H1 (cell line): ENCODE data around the gene SUCLG2. TPM values are rescaled to one million over a fixed set of nuclear protein-coding genes. Genes with fewer than 3 reads are reported as not detected.

ENCODE experiments used
- CTCF ChIA-PET: fragments of 300-600 bp; sonication (Branson Sonifier 250); formaldehyde crosslinking; loops from one replicate; lab custom pipeline; 2021; ENCODE audit not compliant: partially characterized antibody; lab: Charles Lee
- POLR2A ChIA-PET: fragments of 300-600 bp; sonication (Branson Sonifier 250); formaldehyde crosslinking; loops from one replicate; lab custom pipeline; 2021; ENCODE audit warnings: inconsistent platforms; ENCODE audit not compliant: partially characterized antibody; lab: Charles Lee
- DNase-seq, 2 experiments: peaks; one replicate each; pipeline versions ENCODE4 v3.0.0 to v3.0.0-alpha.2; 2010 to 2022; ENCODE audit warnings: low spot score in 2 of 2, low read depth in 1 of 2, mixed read lengths in 1 of 2
- FAIRE-seq: peaks from 2 replicates; lab custom pipeline; 2011; peaks lifted over from hg19 to GRCh38; lab: Jason Lieb, UNC
- H2AFZ ChIP-seq: 2 replicates; pipeline ENCODE4 v1.8.1; 2012; ENCODE audit warnings: low read length, inconsistent platforms
- H2AK5ac ChIP-seq: 2 replicates; pipeline ENCODE4 v1.6.1; 2013; ENCODE audit warnings: low read depth, low read length
- H2BK120ac ChIP-seq: replicated peaks from 2 replicates; pipeline ENCODE3; 2013; ENCODE audit warnings: low read depth, low read length, inconsistent platforms
- H2BK12ac ChIP-seq: 2 replicates; pipeline ENCODE4 v1.6.1; 2013; ENCODE audit warnings: low read depth, low read length
- H2BK15ac ChIP-seq: 2 replicates; pipeline ENCODE4 v1.6.1; 2013; ENCODE audit warnings: low read length
- H2BK20ac ChIP-seq: 2 replicates; pipeline ENCODE4 v1.6.1; 2013; ENCODE audit warnings: low read length
- H2BK5ac ChIP-seq: 2 replicates; pipeline ENCODE4 v1.6.1; 2013; ENCODE audit warnings: low read depth, low read length
- H3K14ac ChIP-seq: 2 replicates; pipeline ENCODE4 v1.6.1; 2013; ENCODE audit warnings: inconsistent platforms; ENCODE audit not compliant: insufficient read length
- H3K18ac ChIP-seq: 2 replicates; pipeline ENCODE4 v1.6.1; 2013; ENCODE audit warnings: low read length; ENCODE audit errors: extremely low read depth
- H3K23ac ChIP-seq: 2 replicates; pipeline ENCODE4 v1.6.1; 2013; ENCODE audit warnings: inconsistent platforms; ENCODE audit not compliant: insufficient read length
- H3K23me2 ChIP-seq: 2 replicates; pipeline ENCODE4 v1.6.1; 2013; ENCODE audit warnings: low read depth, low read length
- H3K27ac ChIP-seq: 2 replicates; pipeline ENCODE4 v1.6.1; 2011; ENCODE audit warnings: low read depth, low read length, inconsistent platforms
- H3K27me3 ChIP-seq, 4 experiments: replicated peaks in 1 of 4; 1 replicate in 1 of 4; 2 replicates in 3 of 4; pipeline versions ENCODE4 v1.6.1 to v1.8.1; 2011 to 2013; ENCODE audit warnings: low read length in 3 of 4, mild to moderate bottlenecking in 3 of 4, inconsistent platforms in 2 of 4, mixed read lengths in 2 of 4, moderate library complexity in 1 of 4; ENCODE audit not compliant: control insufficient read depth in 3 of 4, insufficient read depth in 3 of 4; ENCODE audit errors: extremely low read depth in 1 of 4
- H3K36me3 ChIP-seq, 4 experiments: 2 replicates each; pipeline versions ENCODE4 v1.6.1 to v1.8.1; 2011 to 2013; ENCODE audit warnings: mild to moderate bottlenecking in 4 of 4, low read length in 3 of 4, moderate library complexity in 2 of 4, control low read depth in 1 of 4, inconsistent platforms in 1 of 4; ENCODE audit not compliant: insufficient read depth in 4 of 4, control insufficient read depth in 2 of 4
- H3K4ac ChIP-seq: replicated peaks from 2 replicates; pipeline ENCODE3; 2013; ENCODE audit warnings: low read length, low read depth, mixed read lengths, inconsistent platforms; ENCODE audit not compliant: insufficient read length
- H3K4me1 ChIP-seq, 4 experiments: replicated peaks in 1 of 4; 1 replicate in 1 of 4; 2 replicates in 3 of 4; pipeline versions ENCODE4 v1.6.1 to v1.8.1; 2011 to 2013; ENCODE audit warnings: low read length in 3 of 4, inconsistent platforms in 2 of 4, mixed read lengths in 1 of 4; ENCODE audit not compliant: insufficient read depth in 4 of 4, control insufficient read depth in 3 of 4
- H3K4me2 ChIP-seq, 2 experiments: 2 replicates each; pipeline versions ENCODE4 v1.6.1 to v1.8.1; 2011 to 2013; ENCODE audit warnings: low read depth in 2 of 2, low read length in 2 of 2, control low read depth in 1 of 2, inconsistent platforms in 1 of 2, mild to moderate bottlenecking in 1 of 2; ENCODE audit not compliant: insufficient read depth in 1 of 2
- H3K4me3 ChIP-seq, 4 experiments: fragments of 200-600, 300-600 bp in 1 of 4; sonication (generic), shearing (Covaris generic), sonication (Bioruptor Twin) in 1 of 4; 2 replicates each; pipeline versions ENCODE4 v1.5.1 to v1.8.1; 2011 to 2016; ENCODE audit warnings: low read length in 4 of 4, low read depth in 3 of 4, control low read depth in 2 of 4, inconsistent platforms in 2 of 4, mild to moderate bottlenecking in 2 of 4, mixed read lengths in 1 of 4, moderate library complexity in 1 of 4; ENCODE audit not compliant: insufficient read depth in 2 of 4; ENCODE audit errors: extremely low read depth in 1 of 4
- H3K56ac ChIP-seq: replicated peaks from 2 replicates; pipeline ENCODE3; 2013; ENCODE audit warnings: low read depth, mild to moderate bottlenecking, mixed read lengths, low read length, inconsistent platforms; ENCODE audit not compliant: insufficient read length
- H3K79me1 ChIP-seq: 2 replicates; pipeline ENCODE4 v1.6.1; 2013; ENCODE audit warnings: low read depth, low read length, control low read depth
- H3K79me2 ChIP-seq, 2 experiments: 2 replicates each; pipeline versions ENCODE4 v1.6.1 to v1.8.1; 2012 to 2013; ENCODE audit warnings: low read length in 2 of 2, mild to moderate bottlenecking in 2 of 2, inconsistent platforms in 1 of 2; ENCODE audit not compliant: insufficient read depth in 2 of 2, control insufficient read depth in 1 of 2
- H3K9ac ChIP-seq, 4 experiments: replicated peaks in 1 of 4; 1 replicate in 1 of 4; 2 replicates in 3 of 4; pipeline versions ENCODE4 v1.6.1 to v1.8.1; 2011 to 2013; ENCODE audit warnings: low read depth in 3 of 4, low read length in 3 of 4, control low read depth in 2 of 4, mild to moderate bottlenecking in 2 of 4, moderate library complexity in 2 of 4, inconsistent platforms in 1 of 4; ENCODE audit errors: extremely low read depth in 1 of 4
- H3K9me3 ChIP-seq, 2 experiments: 2 replicates each; pipeline versions ENCODE4 v1.6.1 to v1.8.1; 2012 to 2013; ENCODE audit warnings: mild to moderate bottlenecking in 2 of 2, moderate library complexity in 2 of 2, control low read depth in 1 of 2, inconsistent platforms in 1 of 2, low read depth in 1 of 2, low read length in 1 of 2, mixed read lengths in 1 of 2; ENCODE audit not compliant: insufficient read depth in 2 of 2
- H4K20me1 ChIP-seq, 2 experiments: replicated peaks in 1 of 2; 2 replicates each; pipeline versions ENCODE3 to v1.8.1; 2011 to 2013; ENCODE audit warnings: inconsistent platforms in 2 of 2, low read length in 2 of 2, mild to moderate bottlenecking in 1 of 2; ENCODE audit not compliant: insufficient read depth in 2 of 2, control insufficient read depth in 1 of 2
- H4K5ac ChIP-seq: 2 replicates; pipeline ENCODE4 v1.6.1; 2013; ENCODE audit warnings: low read length, low read depth, mixed read lengths, inconsistent platforms; ENCODE audit not compliant: insufficient read length
- H4K8ac ChIP-seq: 2 replicates; pipeline ENCODE4 v1.8.0; 2013; ENCODE audit warnings: mild to moderate bottlenecking, moderate library complexity, low read length, inconsistent platforms; ENCODE audit not compliant: insufficient read depth; ENCODE audit errors: extremely low read depth
- H4K91ac ChIP-seq: replicated peaks from 2 replicates; pipeline ENCODE3; 2013; ENCODE audit warnings: low read length, mixed read lengths, inconsistent platforms; ENCODE audit not compliant: insufficient read length
- CEBPB ChIP-seq: IDR thresholded peaks from 2 replicates; pipeline ENCODE4 v1.6.1; 2012; ENCODE audit warnings: low read depth, low read length
- EZH2 ChIP-seq: fragments of 200-600 bp; sonication (generic); IDR thresholded peaks from 2 replicates; pipeline ENCODE4 v1.7.1; 2012; ENCODE audit warnings: low read depth, mild to moderate bottlenecking, moderate library complexity, low read length, inconsistent platforms; ENCODE audit not compliant: severe bottlenecking
- JUND ChIP-seq: IDR thresholded peaks from 2 replicates; pipeline ENCODE4 v1.6.1; 2011; ENCODE audit warnings: mild to moderate bottlenecking, improper control_type of control experiment, low read length
- NRF1 ChIP-seq: IDR thresholded peaks from 2 replicates; pipeline ENCODE4 v1.6.1; 2011; ENCODE audit warnings: mild to moderate bottlenecking, low read depth, low read length, improper control_type of control experiment
- RAD21 ChIP-seq, 2 experiments: IDR thresholded peaks in 1 of 2; conservative IDR thresholded peaks in 1 of 2; 2 replicates each; pipeline ENCODE4 v1.6.1; 2011; ENCODE audit warnings: low read depth in 2 of 2, low read length in 2 of 2, improper control_type of control experiment in 1 of 2, inconsistent platforms in 1 of 2, mild to moderate bottlenecking in 1 of 2, moderate library complexity in 1 of 2
- SP2 ChIP-seq: IDR thresholded peaks from 2 replicates; pipeline ENCODE4 v1.6.1; 2012; ENCODE audit warnings: mild to moderate bottlenecking, low read length, inconsistent platforms
- SUZ12 ChIP-seq: fragments of 200-600 bp; sonication (generic); IDR thresholded peaks from 2 replicates; pipeline ENCODE4 v1.6.1; 2012; ENCODE audit warnings: mild to moderate bottlenecking, inconsistent platforms, low read length, moderate library complexity, mixed read lengths
- WGBS, 2 experiments: shearing (Covaris generic) in 1 of 2; methylation state at CpG; one replicate each; pipeline versions ENCODE4 v1.1.6 to v1.1.7; 2013 to 2015; ENCODE audit warnings: low lambda C conversion rate in 2 of 2, mixed read lengths in 2 of 2, inconsistent platforms in 1 of 2, low coverage in 1 of 2, missing lambda C conversion rate in 1 of 2; ENCODE audit not compliant: insufficient replicate concordance in 2 of 2, insufficient coverage in 1 of 2, insufficient read length in 1 of 2; ENCODE audit errors: extremely low coverage in 1 of 2, missing lambda C conversion rate in 1 of 2; 5-methylcytosine and 5-hydroxymethylcytosine counted together
- polyA plus RNA-seq, 7 experiments: library from polyadenylated mRNA; depleted of rRNA in 3 of 7; stranded (reverse) in 5 of 7; unstranded in 2 of 7; fragments of >200 nt in 5 of 7; fragments of 200-250 nt in 2 of 7; gene quantifications; 1 replicate in 5 of 7; 2 replicates in 1 of 7; 4 replicates in 1 of 7; pipeline versions ENCODE4 v1.2.1 to v1.2.3, GENCODE V29; 2011 to 2013; ENCODE audit warnings: missing spikeins in 2 of 7, mixed read lengths in 2 of 7
- total RNA-seq: library from RNA; stranded (reverse); fragmentation: NEBNext Ultra II Directional; extraction: Animal tissue kit (Norgen Biotek cat#: 25700); gene quantifications from 2 replicates; pipeline ENCODE4 v1.2.1, GENCODE V29; 2021
- TF ChIP-seq, protein P1 (sequence below): IDR thresholded peaks from 2 replicates; pipeline ENCODE4 v1.6.1; 2012; ENCODE audit warnings: low read length, inconsistent platforms

Gene SUCLG2
- total and polyA plus RNA-seq, 2 of the 8 experiments (the other 6 are each of a cell fraction or from before 2014, with no cell fraction given) = 12.9 to 46.2 TPM

DNA sequence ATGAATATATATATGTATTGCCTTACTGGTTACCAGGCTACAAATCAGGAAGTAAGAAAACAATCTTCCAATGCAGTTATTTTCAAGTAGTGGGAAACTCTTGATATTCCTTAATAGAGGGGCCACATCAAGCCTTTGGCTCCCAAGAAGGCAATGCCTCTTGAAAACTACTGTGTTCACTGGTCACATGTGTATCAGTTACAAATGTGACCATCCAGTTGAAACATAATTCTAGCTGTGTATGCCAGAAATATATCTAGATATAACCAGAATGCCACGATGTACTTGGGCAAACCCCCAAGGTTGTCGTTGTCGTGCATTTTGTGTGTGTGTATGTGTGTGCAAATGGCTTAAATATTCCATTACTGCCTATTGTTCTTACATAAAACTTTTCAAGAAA lies 200.8 kb downstream of the SUCLG2 start:
- H3K79me2 ChIP-seq = no peaks in the 10 kb centered on the region
- no peak overlapping the region for H2BK5ac ChIP-seq
- no peak overlapping the region for H3K56ac ChIP-seq
- no peaks in the 10 kb centered on the region for H4K20me1 ChIP-seq
- H3K79me1 ChIP-seq = no peaks in the 10 kb centered on the region
- no peak overlapping the region for H3K27ac ChIP-seq
- TF ChIP-seq NRF1 = no peak
- no peak for TF ChIP-seq SUZ12
- TF ChIP-seq RAD21 (IDR thresholded peaks at IDR 0.05 in 1 of 2, conservative IDR thresholded peaks at IDR 0.05 in 1 of 2; ENCODE audit: low read depth in 2 of 2, low read length in 2 of 2) = no peak
- TF ChIP-seq CEBPB = no peak
- TF ChIP-seq, protein P1, sequence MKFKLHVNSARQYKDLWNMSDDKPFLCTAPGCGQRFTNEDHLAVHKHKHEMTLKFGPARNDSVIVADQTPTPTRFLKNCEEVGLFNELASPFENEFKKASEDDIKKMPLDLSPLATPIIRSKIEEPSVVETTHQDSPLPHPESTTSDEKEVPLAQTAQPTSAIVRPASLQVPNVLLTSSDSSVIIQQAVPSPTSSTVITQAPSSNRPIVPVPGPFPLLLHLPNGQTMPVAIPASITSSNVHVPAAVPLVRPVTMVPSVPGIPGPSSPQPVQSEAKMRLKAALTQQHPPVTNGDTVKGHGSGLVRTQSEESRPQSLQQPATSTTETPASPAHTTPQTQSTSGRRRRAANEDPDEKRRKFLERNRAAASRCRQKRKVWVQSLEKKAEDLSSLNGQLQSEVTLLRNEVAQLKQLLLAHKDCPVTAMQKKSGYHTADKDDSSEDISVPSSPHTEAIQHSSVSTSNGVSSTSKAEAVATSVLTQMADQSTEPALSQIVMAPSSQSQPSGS = no peak
- TF ChIP-seq JUND = no peak
- TF ChIP-seq EZH2 = no peak
- no peak for TF ChIP-seq SP2
- no peaks in the 10 kb centered on the region for H3K36me3 ChIP-seq
- DNase-seq (no peak), FAIRE-seq (no peak)
- no peak overlapping the region for H2BK12ac ChIP-seq
- ChIA-PET POLR2A (no interaction called here), CTCF (interaction anchor here (1.0 to 2.0 kb wide), 2 partner anchors 8 to 69 kb away, joined by 3 to 5 read pairs; no protein-coding TSS in a partner anchor)
- no peak overlapping the region for H2BK15ac ChIP-seq
- no peak overlapping the region for H2BK120ac ChIP-seq
- no peak overlapping the region for H3K4ac ChIP-seq
- no peak overlapping the region for H3K4me2 ChIP-seq
- H3K4me1 ChIP-seq = no peaks in the 10 kb centered on the region
- H2BK20ac ChIP-seq = no peak overlapping the region
- no peak overlapping the region for H4K91ac ChIP-seq
- H2AFZ ChIP-seq = no peak overlapping the region
- H3K23ac ChIP-seq = no peak overlapping the region
- no peaks in the 10 kb centered on the region for H3K9me3 ChIP-seq
- 94% methylated on average over 3 of the region's 3 CpGs; no CpG with 5 or more reads in 1 of the 2 experiments for WGBS, 2 experiments
- no peak overlapping the region for H4K5ac ChIP-seq
- H3K9ac ChIP-seq = no peak overlapping the region
- no peaks in the 10 kb centered on the region for H3K27me3 ChIP-seq
- H3K23me2 ChIP-seq = no peaks in the 10 kb centered on the region
- no peak overlapping the region for H4K8ac ChIP-seq
- no peak overlapping the region for H2AK5ac ChIP-seq
- no peak overlapping the region for H3K4me3 ChIP-seq
- H3K14ac ChIP-seq = no peak overlapping the region
- H3K18ac ChIP-seq = no peak overlapping the region
